ENCODE data around the gene KISS1. TPM values are rescaled to one million over a fixed set of nuclear protein-coding genes. Genes with fewer than 3 reads are reported as not detected.

The KISS1 gene
- total RNA-seq, 2 donors from 2014 or later, result 0.91 TPM; not detected in 1

DNA sequence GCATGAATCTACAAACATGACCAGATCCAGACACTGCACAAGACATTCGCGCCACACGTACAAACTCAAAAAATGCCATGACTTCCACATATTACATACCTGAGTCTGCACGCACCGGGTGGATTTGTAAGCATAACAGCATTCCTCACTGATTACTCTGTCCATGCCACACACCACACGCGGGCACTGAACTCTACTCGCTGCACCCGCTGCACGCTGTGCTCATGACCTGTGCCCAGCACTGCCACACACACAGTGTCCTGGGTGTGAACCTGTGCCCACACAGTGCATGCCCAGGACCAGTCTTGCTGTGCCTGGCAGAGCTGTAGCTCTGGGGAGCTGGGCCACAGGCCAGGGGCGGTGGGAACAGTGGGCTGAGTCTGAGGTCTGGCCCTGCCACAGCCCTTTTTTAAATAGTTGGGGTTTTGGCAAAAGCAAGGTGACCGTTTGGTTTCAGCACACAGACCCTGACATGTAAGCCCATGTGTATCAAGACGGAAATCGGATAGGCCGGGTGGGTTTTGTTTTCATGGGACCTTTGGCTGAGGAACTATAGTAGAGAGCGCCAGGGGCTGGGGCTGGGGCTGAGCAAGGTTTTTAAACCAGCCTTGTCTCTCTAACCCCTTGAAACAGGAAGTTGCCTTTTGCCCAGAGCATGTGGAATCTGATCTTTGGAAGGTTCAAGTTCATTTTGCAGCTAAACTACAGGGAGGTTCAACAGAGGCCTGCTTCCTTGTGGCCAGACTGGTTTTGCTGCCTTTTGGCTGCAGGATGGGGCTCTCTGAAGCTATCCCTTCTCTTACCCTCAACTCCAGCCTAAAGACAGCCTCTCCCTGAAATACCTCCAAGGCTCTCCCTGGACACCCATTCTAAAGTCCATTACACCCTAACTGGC is 29.8 kb upstream of the KISS1 start:
- Histone ChIP-seq H3K4me3 (no peak overlapping the region), H3K27me3 (no peaks in the 10 kb centered on the region), H3K27ac (peak overlapping the region; percentile 1), H3K4me1 (no peaks in the 10 kb centered on the region), H3K9me3 (no peaks in the 10 kb centered on the region), H3K36me3 (peaks cover 9% of the 10 kb centered on the region), H3K9ac (ENCODE audit: low read depth in 2 of 2, low read length in 2 of 2) (peak overlapping the region in 1 of 2 donors; percentile 3)
- TF ChIP-seq CTCF (IDR thresholded peaks at IDR 0.05), result no peak
- peak; percentile 72 for DNase-seq
- intact Hi-C loops (cut with DNase I), result no loop called here

- no peak overlapping the region for H3K27ac ChIP-seq
- intact Hi-C loops (cut with DNase I), result no loop called here
- no peaks in the 10 kb centered on the region for H3K9me3 ChIP-seq
- no peak for TF ChIP-seq CTCF (IDR thresholded peaks at IDR 0.05)
- no peaks in the 10 kb centered on the region for H3K4me1 ChIP-seq
- H3K36me3 ChIP-seq, result peaks cover 9% of the 10 kb centered on the region
- no peak overlapping the region for H3K4me3 ChIP-seq
- H3K9ac ChIP-seq (ENCODE audit: low read depth in 2 of 2, low read length in 2 of 2), result no peak overlapping the region
- H3K27me3 ChIP-seq, result no peaks in the 10 kb centered on the region
- no peak for DNase-seq
These were observed 28.4 kb upstream of the KISS1 start for GRCh38 chr1:204224655-204225054.

- no peak for DNase-seq
- peaks cover 9% of the 10 kb centered on the region for H3K36me3 ChIP-seq
- no peaks in the 10 kb centered on the region for H3K9me3 ChIP-seq
- intact Hi-C loops (cut with DNase I), result no loop called here
- no peak overlapping the region for H3K9ac ChIP-seq (ENCODE audit: low read depth in 2 of 2, low read length in 2 of 2)
- H3K27me3 ChIP-seq, result no peaks in the 10 kb centered on the region
- no peaks in the 10 kb centered on the region for H3K4me1 ChIP-seq
- no peak overlapping the region for H3K27ac ChIP-seq
- TF ChIP-seq CTCF (IDR thresholded peaks at IDR 0.05), result no peak
- no peak overlapping the region for H3K4me3 ChIP-seq
These were observed 27.0 kb upstream of the KISS1 start for GRCh38 chr1:204223129-204223860.

DNA sequence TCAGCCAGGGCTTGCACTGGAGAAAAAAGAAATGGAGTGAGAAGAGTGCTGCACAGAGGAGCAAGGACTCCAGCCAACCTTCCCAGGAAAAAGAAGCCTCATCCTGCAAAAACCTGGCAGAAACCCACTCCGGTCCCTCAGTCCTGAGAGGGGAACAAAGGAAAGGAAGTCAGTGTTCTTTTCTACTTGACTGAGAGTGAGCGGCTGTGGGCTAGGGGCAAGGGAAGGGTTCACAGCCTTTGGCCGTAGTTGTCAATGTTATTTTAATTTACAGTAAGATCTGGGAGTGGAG is 26.4 kb upstream of the KISS1 start:
- no peak overlapping the region for H3K27ac ChIP-seq
- no peaks in the 10 kb centered on the region for H3K27me3 ChIP-seq
- H3K4me3 ChIP-seq, result no peak overlapping the region
- no peaks in the 10 kb centered on the region for H3K9me3 ChIP-seq
- TF ChIP-seq CTCF (IDR thresholded peaks at IDR 0.05), result no peak
- H3K4me1 ChIP-seq, result no peaks in the 10 kb centered on the region
- intact Hi-C loops (cut with DNase I), result no loop called here
- DNase-seq, result no peak
- peaks cover 9% of the 10 kb centered on the region for H3K36me3 ChIP-seq
- H3K9ac ChIP-seq (ENCODE audit: low read depth in 2 of 2, low read length in 2 of 2), result no peak overlapping the region

- no peak for TF ChIP-seq CTCF (IDR thresholded peaks at IDR 0.05)
These were observed 25.9 kb upstream of the KISS1 start for GRCh38 chr1:204222006-204222763.

More at GRCh38 chr1:204222006-204222763, 25.9 kb upstream of the KISS1 start:
- Histone ChIP-seq H3K4me1 (no peaks in the 10 kb centered on the region), H3K9me3 (no peaks in the 10 kb centered on the region), H3K27ac (no peak overlapping the region), H3K36me3 (peaks cover 9% of the 10 kb centered on the region), H3K27me3 (no peaks in the 10 kb centered on the region), H3K4me3 (no peak overlapping the region), H3K9ac (ENCODE audit: low read depth in 2 of 2, low read length in 2 of 2) (no peak overlapping the region)
- intact Hi-C loops (cut with DNase I), result no loop called here
- DNase-seq, result no peak
